Measurements from ENCODE around the gene ADAM19.

- TF ChIP-seq CTCF (conservative IDR thresholded peaks at IDR 0.05; ENCODE audit: low read length) (no peak), EZH2phosphoT487 (IDR thresholded peaks at IDR 0.05; ENCODE audit: borderline replicate concordance, low read depth, low read length) (no peak)
These were observed 857 bp downstream of the ADAM19 start for GRCh38 chr5:157574456-157575380.
